Thyroid gland (tissue), 4 donors: Measurements from ENCODE around the gene MICU1.

Source experiments
- POLR2A ChIP-seq, 2 donors: fragments of 450-650 bp; IDR thresholded peaks; one replicate each; pipeline ENCODE4 v1.6.1; 2017; ENCODE audit warnings: antibody characterized with exemption in 2 of 2, mild to moderate bottlenecking in 2 of 2, moderate library complexity in 1 of 2
- TF ChIP-seq, protein P1 (sequence below), 6 experiments: fragments of 200-600 bp in 3 of 6; fragments of 450-650 bp in 3 of 6; sonication (generic) in 3 of 6; IDR thresholded peaks; one replicate each; pipeline ENCODE4 v1.5.1; 2016 to 2019; ENCODE audit warnings: antibody characterized with exemption in 6 of 6, mild to moderate bottlenecking in 2 of 6, inconsistent platforms in 1 of 6, moderate library complexity in 1 of 6

GRCh38 chr10:72505435-72505834 is 120.4 kb downstream of the MICU1 start:
- TF ChIP-seq, protein P1, sequence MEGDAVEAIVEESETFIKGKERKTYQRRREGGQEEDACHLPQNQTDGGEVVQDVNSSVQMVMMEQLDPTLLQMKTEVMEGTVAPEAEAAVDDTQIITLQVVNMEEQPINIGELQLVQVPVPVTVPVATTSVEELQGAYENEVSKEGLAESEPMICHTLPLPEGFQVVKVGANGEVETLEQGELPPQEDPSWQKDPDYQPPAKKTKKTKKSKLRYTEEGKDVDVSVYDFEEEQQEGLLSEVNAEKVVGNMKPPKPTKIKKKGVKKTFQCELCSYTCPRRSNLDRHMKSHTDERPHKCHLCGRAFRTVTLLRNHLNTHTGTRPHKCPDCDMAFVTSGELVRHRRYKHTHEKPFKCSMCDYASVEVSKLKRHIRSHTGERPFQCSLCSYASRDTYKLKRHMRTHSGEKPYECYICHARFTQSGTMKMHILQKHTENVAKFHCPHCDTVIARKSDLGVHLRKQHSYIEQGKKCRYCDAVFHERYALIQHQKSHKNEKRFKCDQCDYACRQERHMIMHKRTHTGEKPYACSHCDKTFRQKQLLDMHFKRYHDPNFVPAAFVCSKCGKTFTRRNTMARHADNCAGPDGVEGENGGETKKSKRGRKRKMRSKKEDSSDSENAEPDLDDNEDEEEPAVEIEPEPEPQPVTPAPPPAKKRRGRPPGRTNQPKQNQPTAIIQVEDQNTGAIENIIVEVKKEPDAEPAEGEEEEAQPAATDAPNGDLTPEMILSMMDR (IDR thresholded peaks at IDR 0.05), result no peak
- TF ChIP-seq POLR2A (IDR thresholded peaks at IDR 0.05), result no peak
